Lower lobe of right lung (tissue), 2 donors: ENCODE results near the gene DDB1. TPM values are rescaled to one million over a fixed set of nuclear protein-coding genes. Genes with fewer than 3 reads are reported as not detected.

Source experiments
- ATAC-seq, 2 donors: fragments of 200-7000 bp; cut with Tn5 transposase; one replicate each; pipeline ENCODE4 v1.9.1; 2020 to 2022; ENCODE audit warnings: mild to moderate bottlenecking in 2 of 2, moderate library complexity in 2 of 2
- DNase-seq: peaks from one replicate; pipeline ENCODE4 v3.0.0-alpha.2; 2020
- H3K27ac ChIP-seq: fragments of 200-600 bp; one replicate; pipeline ENCODE4 v1.8.0; 2022
- H3K27me3 ChIP-seq: fragments of 200-600 bp; one replicate; pipeline ENCODE4 v1.8.0; 2022; ENCODE audit warnings: low read depth
- H3K36me3 ChIP-seq: fragments of 200-600 bp; one replicate; pipeline ENCODE4 v1.8.0; 2022; ENCODE audit warnings: mild to moderate bottlenecking
- H3K4me1 ChIP-seq: fragments of 200-600 bp; one replicate; pipeline ENCODE4 v1.8.0; 2022
- H3K4me3 ChIP-seq: fragments of 200-600 bp; one replicate; pipeline ENCODE4 v1.8.0; 2022; ENCODE audit warnings: mild to moderate bottlenecking
- H3K9me3 ChIP-seq: fragments of 200-600 bp; one replicate; pipeline ENCODE4 v1.8.0; 2022
- intact Hi-C: fragments of 100-400 bp; cut with DNase I; formaldehyde crosslinking; loops from one replicate; pipeline ENCODE4 v1.11.0; 2022
- total RNA-seq: library from RNA; stranded (reverse); fragmentation: NEBNext Ultra II Directional; extraction: Animal tissue kit (Norgen Biotek cat#: 25700); gene quantifications from one replicate; pipeline ENCODE4 v1.2.1, GENCODE V29; 2021
- TF ChIP-seq, protein P1 (sequence below): fragments of 200-600 bp; IDR thresholded peaks from one replicate; pipeline ENCODE4 v1.8.0; 2022; ENCODE audit warnings: antibody characterized with exemption, mild to moderate bottlenecking
- donor health status: DM: no; HTN: yes; CAD: no; lungs with severe emphysema.

DDB1 gene
- total RNA-seq, 1 donor from 2014 or later: 122 TPM

DNA sequence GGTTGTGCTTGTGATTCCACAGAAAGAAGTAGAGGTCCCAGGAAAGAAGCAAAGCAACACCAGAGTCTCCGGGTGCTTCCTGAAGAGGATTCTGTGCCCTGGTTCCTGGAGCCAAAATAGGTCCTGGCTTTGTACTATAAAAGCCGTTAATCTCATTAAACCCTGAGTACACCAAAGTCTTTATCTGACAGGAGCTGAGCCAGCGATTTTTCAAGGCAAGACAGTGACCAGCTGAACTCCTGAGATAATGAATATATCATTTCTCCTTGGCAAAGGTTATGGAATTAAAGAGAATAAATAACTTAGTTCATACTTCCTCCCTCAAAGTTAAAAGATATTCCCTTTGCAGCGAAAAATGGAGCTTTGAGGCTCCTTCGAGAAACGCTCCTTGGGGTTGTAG is 34.5 kb upstream of the DDB1 start:
- H3K27ac ChIP-seq: no peak overlapping the region
- ATAC-seq (no peak), DNase-seq (no peak)
- TF ChIP-seq, protein P1, sequence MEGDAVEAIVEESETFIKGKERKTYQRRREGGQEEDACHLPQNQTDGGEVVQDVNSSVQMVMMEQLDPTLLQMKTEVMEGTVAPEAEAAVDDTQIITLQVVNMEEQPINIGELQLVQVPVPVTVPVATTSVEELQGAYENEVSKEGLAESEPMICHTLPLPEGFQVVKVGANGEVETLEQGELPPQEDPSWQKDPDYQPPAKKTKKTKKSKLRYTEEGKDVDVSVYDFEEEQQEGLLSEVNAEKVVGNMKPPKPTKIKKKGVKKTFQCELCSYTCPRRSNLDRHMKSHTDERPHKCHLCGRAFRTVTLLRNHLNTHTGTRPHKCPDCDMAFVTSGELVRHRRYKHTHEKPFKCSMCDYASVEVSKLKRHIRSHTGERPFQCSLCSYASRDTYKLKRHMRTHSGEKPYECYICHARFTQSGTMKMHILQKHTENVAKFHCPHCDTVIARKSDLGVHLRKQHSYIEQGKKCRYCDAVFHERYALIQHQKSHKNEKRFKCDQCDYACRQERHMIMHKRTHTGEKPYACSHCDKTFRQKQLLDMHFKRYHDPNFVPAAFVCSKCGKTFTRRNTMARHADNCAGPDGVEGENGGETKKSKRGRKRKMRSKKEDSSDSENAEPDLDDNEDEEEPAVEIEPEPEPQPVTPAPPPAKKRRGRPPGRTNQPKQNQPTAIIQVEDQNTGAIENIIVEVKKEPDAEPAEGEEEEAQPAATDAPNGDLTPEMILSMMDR: no peak
- peaks cover 71% of the 10 kb centered on the region for H3K36me3 ChIP-seq
- no peaks in the 10 kb centered on the region for H3K9me3 ChIP-seq
- intact Hi-C loops: no loop called here
- H3K27me3 ChIP-seq: no peaks in the 10 kb centered on the region
- no peak overlapping the region for H3K4me3 ChIP-seq
- H3K4me1 ChIP-seq: peaks cover 25% of the 10 kb centered on the region

DNA sequence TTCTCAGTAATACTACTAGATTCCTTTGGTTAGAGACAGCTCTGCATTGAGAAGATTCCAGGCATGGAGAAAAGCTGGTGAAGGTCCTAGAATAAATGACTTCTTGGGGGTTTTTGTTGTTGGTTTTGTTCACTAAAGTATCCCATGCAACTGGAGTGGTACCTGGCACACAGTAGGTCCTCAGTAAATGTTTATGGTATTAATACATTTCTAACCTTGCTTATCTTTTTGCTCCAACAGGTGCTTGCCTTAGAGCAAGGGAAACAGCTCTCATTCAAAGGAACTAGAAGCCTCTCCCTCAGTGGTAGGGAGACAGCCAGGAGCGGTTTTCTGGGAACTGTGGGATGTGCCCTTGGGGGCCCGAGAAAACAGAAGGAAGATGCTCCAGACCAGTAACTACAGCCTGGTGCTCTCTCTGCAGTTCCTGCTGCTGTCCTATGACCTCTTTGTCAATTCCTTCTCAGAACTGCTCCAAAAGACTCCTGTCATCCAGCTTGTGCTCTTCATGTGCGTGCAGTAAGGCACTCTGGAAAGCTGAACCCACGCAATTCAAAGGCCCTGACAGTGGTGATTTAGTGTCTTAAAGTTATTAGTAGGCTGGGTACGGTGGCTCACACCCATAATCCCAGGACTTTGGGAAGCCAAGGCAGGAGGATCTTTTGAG is 31.2 kb upstream of the DDB1 start:
- H3K9me3 ChIP-seq: no peaks in the 10 kb centered on the region
- no peak overlapping the region for H3K4me3 ChIP-seq
- peaks cover 52% of the 10 kb centered on the region for H3K36me3 ChIP-seq
- ATAC-seq (no peak), DNase-seq (no peak)
- no peaks in the 10 kb centered on the region for H3K27me3 ChIP-seq
- peaks cover 35% of the 10 kb centered on the region for H3K4me1 ChIP-seq
- TF ChIP-seq, protein P1: no peak
- intact Hi-C loops: no loop called here
- H3K27ac ChIP-seq: no peak overlapping the region

DNA sequence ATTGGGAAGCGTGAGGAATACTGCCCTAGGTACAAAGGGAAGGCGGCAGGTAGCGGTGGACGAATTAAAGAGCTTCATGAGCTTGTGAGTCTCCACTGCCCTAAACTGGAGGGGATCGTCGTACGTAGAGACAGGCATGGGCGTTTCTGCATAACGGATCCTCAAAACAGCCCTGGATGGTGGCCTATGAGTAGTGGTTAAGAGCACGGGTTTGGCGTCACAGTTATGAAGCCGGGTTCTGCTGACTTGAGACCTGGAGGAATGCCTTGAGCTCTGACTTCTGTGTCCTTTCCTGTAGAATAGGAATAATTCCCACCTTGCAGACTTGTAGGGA is 29.6 kb upstream of the DDB1 start:
- peak overlapping the region; percentile 99 for H3K27ac ChIP-seq
- intact Hi-C loops: no loop called here
- ATAC-seq: peak; percentile 12 to 24
- no peak for DNase-seq
- H3K9me3 ChIP-seq: no peaks in the 10 kb centered on the region
- peak overlapping the region; percentile 85 for H3K4me3 ChIP-seq
- TF ChIP-seq, protein P1: no peak
- no peaks in the 10 kb centered on the region for H3K27me3 ChIP-seq
- H3K4me1 ChIP-seq: peaks cover 42% of the 10 kb centered on the region
- H3K36me3 ChIP-seq: peaks cover 36% of the 10 kb centered on the region

DNA sequence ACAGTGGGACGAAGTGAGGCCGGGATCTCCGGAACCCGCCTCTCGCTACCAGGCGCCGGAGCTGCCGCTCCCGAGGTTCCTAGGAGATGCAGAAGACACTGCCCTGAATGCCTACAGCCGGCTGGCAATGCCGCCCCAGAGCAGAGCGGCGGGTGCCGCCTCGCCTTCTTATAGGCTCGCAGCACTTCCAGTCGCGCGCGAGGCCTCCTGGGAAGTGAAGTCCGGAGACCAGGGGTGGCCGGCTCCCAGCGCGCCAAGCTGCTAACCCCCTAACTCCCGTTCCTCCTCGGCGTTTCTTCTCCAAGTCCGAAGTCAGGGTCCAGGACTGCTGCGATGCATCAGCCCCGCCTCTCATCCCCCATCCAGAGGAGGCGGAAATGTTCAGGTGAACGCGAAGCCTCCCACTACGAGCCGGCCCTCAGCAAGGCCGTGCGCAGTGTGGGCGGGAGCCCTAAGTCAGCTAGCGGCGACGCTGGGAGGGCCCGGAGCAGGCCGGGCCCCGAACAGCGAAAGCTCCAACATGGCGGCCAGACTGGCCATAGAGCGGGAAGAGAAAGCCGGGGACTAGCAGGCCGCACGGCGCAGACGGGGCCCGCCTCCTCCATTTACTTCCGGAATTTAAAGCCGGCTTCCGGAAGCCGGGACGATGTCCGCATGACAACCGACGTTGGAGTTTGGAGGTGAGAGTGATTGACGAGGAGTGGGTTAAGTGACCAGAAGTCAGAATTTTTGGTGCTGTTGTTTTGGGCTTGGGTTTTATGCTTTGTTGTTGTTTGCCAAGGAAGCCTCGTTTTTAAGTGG is 29.0 kb upstream of the DDB1 start, which contains the start of the genes CYB561A3 and TMEM138:
Gene CYB561A3 (minus strand): TSS at position 142 of the 801 bp plus-strand sequence. CDS start 5,169 bp downstream, outside the sequence.
Gene TMEM138 (plus strand): TSS at position 634 of the 801 bp plus-strand sequence. CDS start 2,017 bp downstream, outside the sequence.
- Histone ChIP-seq H3K27me3 (no peaks in the 10 kb centered on the region), H3K4me1 (peaks cover 48% of the 10 kb centered on the region), H3K4me3 (peak within 1 kb of the TSS; percentile 85), H3K9me3 (no peaks in the 10 kb centered on the region), H3K36me3 (peaks cover 30% of the 10 kb centered on the region), H3K27ac (peak within 1 kb of the TSS; percentile 99)
- TF ChIP-seq, protein P1: no peak
- intact Hi-C loops: no loop called here
- ATAC-seq: peak; percentile 98 to 99
- peak; percentile 96 for DNase-seq

DNA sequence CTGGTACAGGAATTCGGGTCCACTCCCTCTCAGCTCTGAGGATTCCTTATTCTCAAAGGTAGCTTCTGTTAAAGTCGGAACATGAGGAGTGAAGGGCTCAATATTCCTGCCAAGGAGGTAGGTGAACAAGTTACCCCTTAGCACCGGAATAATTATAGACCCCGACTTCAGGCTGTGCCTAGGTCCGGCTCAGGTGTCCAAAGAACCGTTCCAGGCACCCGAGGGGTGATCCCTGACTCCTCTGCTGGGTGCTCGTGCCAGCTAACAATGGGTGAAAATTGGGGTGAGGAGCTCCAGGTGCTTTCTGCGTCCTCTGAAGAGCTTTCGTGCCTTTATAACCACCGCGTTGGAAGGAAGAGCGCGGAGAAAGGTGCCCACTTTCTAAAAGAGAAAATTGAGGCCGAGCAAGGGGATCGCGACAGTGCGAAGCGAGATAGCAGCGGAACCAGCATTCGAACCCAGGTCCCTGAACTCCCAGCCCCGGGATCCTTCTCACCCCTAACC is 28.4 kb upstream of the DDB1 start:
- Histone ChIP-seq H3K27me3 (no peaks in the 10 kb centered on the region), H3K27ac (peak overlapping the region; percentile 99), H3K4me3 (peak overlapping the region; percentile 85), H3K36me3 (peaks cover 27% of the 10 kb centered on the region), H3K4me1 (peaks cover 54% of the 10 kb centered on the region), H3K9me3 (no peaks in the 10 kb centered on the region)
- ATAC-seq (peak in 1 of 2 donors; percentile 1), DNase-seq (no peak)
- TF ChIP-seq, protein P1: no peak
- intact Hi-C loops: no loop called here
